Lower lobe of right lung (tissue), 2 donors: Measurements from ENCODE around the gene FN1. TPM values are rescaled to one million over a fixed set of nuclear protein-coding genes. Genes with fewer than 3 reads are reported as not detected.

ENCODE experiments used
- ATAC-seq, 2 donors: fragments of 200-7000 bp; cut with Tn5 transposase; one replicate each; pipeline ENCODE4 v1.9.1; 2020 to 2022; ENCODE audit warnings: mild to moderate bottlenecking in 2 of 2, moderate library complexity in 2 of 2
- DNase-seq: peaks from one replicate; pipeline ENCODE4 v3.0.0-alpha.2; 2020
- H3K27ac ChIP-seq: fragments of 200-600 bp; one replicate; pipeline ENCODE4 v1.8.0; 2022
- H3K27me3 ChIP-seq: fragments of 200-600 bp; one replicate; pipeline ENCODE4 v1.8.0; 2022; ENCODE audit warnings: low read depth
- H3K36me3 ChIP-seq: fragments of 200-600 bp; one replicate; pipeline ENCODE4 v1.8.0; 2022; ENCODE audit warnings: mild to moderate bottlenecking
- H3K4me1 ChIP-seq: fragments of 200-600 bp; one replicate; pipeline ENCODE4 v1.8.0; 2022
- H3K4me3 ChIP-seq: fragments of 200-600 bp; one replicate; pipeline ENCODE4 v1.8.0; 2022; ENCODE audit warnings: mild to moderate bottlenecking
- H3K9me3 ChIP-seq: fragments of 200-600 bp; one replicate; pipeline ENCODE4 v1.8.0; 2022
- intact Hi-C: fragments of 100-400 bp; cut with DNase I; formaldehyde crosslinking; loops from one replicate; pipeline ENCODE4 v1.11.0; 2022
- long read RNA-seq: library from polyadenylated mRNA; unstranded; transcript quantifications from one replicate; pipeline ENCODE4 v2.0.0, GENCODE V29; 2021
- total RNA-seq: library from RNA; stranded (reverse); fragmentation: NEBNext Ultra II Directional; extraction: Animal tissue kit (Norgen Biotek cat#: 25700); gene quantifications from one replicate; pipeline ENCODE4 v1.2.1, GENCODE V29; 2021
- TF ChIP-seq, protein P1 (sequence below): fragments of 200-600 bp; IDR thresholded peaks from one replicate; pipeline ENCODE4 v1.8.0; 2022; ENCODE audit warnings: antibody characterized with exemption, mild to moderate bottlenecking
- donor health status: DM: no; HTN: yes; CAD: no; lungs with severe emphysema.

FN1 gene
- total RNA-seq = 1,248 TPM
- long read RNA-seq, full-length matches to known transcripts = 155 of 607 reads
- long read RNA-seq, partial matches to known transcripts = 410 of 607 reads
- long read RNA-seq, other reads (novel, unspliced or antisense) = 42 of 607 reads

DNA sequence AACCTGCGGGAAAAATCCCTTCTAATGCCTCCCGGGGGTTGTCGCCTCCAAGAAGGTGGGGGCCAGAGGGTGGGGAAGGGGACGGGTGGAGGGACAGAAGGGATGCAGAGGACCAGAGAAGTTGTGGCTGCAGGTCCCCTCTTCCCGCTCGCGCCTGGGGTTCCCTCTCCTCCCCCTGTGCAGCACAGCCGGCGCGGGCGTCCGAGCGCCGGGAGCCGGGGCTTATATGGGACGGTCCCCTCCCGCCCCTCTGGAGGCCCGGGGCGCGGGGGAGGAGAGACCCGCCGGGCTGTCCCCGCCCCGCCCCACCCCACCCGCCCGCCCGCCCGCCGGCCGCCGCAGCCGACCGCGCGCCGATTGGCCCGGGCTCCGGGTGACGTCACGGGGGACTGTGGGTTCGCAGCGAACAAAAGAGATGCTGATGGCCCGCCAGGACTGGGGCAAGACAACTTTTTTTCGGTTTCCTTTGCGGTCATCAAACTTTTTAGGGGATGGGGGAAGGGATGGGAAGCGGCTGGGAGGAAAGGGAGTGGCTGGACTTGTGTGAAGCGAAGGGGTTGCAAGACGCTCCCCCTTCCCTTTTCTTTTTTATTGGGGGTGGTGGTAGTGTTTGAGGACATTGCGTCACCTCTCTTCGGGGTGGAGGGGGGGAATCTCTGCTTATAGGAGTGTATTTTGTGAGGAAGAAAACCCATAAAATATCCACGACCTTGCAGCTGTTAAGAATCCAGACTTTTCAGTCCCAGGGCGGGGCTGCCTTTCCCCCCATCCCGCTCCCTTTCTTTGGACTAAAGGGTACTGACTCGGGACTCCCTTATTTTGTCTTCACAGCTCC lies at the start of gene FN1:
Gene FN1 (minus strand): TSS at position 199 of the 835 bp plus-strand sequence. CDS start 266 bp downstream, outside the sequence.
- ATAC-seq (peak; percentile 94 to 96), DNase-seq (peak; percentile 91)

DNA sequence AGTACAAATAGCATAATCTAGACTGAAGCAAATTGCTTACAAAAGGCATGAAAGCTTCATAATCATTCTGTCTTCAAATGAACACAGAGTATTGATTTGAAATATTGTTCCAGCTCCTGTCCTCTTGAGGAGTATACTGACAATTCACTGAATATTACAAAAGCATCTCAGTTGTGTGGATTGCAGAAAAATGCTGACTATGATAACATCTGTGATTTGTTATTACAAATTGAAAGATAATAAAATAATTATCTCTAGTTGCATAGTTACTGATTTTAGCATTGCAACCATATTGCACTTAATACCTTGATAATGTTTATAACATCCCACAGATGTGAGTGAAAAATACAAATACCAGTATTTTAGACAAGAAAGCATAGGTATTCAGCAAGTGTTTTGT lies 49.2 kb upstream of the FN1 start:
- H3K4me1 ChIP-seq = no peaks in the 10 kb centered on the region
- H3K9me3 ChIP-seq = no peaks in the 10 kb centered on the region
- intact Hi-C loops = no loop called here
- H3K27ac ChIP-seq = no peak overlapping the region
- no peaks in the 10 kb centered on the region for H3K36me3 ChIP-seq
- H3K4me3 ChIP-seq = no peak overlapping the region
- DNase-seq = no peak
- ATAC-seq = no peak
- TF ChIP-seq, protein P1, sequence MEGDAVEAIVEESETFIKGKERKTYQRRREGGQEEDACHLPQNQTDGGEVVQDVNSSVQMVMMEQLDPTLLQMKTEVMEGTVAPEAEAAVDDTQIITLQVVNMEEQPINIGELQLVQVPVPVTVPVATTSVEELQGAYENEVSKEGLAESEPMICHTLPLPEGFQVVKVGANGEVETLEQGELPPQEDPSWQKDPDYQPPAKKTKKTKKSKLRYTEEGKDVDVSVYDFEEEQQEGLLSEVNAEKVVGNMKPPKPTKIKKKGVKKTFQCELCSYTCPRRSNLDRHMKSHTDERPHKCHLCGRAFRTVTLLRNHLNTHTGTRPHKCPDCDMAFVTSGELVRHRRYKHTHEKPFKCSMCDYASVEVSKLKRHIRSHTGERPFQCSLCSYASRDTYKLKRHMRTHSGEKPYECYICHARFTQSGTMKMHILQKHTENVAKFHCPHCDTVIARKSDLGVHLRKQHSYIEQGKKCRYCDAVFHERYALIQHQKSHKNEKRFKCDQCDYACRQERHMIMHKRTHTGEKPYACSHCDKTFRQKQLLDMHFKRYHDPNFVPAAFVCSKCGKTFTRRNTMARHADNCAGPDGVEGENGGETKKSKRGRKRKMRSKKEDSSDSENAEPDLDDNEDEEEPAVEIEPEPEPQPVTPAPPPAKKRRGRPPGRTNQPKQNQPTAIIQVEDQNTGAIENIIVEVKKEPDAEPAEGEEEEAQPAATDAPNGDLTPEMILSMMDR = no peak
- no peaks in the 10 kb centered on the region for H3K27me3 ChIP-seq

More for the DNA sequence above, at the start of gene FN1:
- Histone ChIP-seq H3K27ac (peak within 1 kb of the TSS; percentile 89), H3K4me1 (peaks cover 19% of the 10 kb centered on the region), H3K9me3 (no peaks in the 10 kb centered on the region), H3K36me3 (no peaks in the 10 kb centered on the region), H3K4me3 (peak within 1 kb of the TSS; percentile 63), H3K27me3 (no peaks in the 10 kb centered on the region)
- intact Hi-C loops = no loop called here
- TF ChIP-seq, protein P1 = no peak

DNA sequence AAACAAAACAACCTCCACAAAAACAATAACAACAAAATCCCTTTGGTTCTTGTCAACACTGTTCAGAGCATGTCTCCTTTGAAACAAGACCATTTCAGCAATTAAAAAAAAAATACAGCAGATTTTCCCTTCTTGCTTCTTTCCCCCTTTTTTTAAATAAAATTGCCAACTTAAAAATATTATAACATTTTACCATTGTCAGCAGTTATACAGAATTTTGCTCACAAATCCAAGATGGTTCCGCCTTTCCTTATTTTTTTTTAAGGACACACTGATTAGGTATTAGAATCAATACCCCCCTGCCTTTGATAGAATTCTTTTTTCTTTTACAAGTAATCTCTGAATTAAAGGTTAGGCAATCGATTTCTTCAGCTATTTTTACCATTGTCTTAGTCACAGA lies 48.7 kb upstream of the FN1 start:
- Histone ChIP-seq H3K36me3 (no peaks in the 10 kb centered on the region), H3K4me1 (no peaks in the 10 kb centered on the region), H3K4me3 (no peak overlapping the region), H3K27ac (no peak overlapping the region), H3K9me3 (no peaks in the 10 kb centered on the region), H3K27me3 (no peaks in the 10 kb centered on the region)
- no peak for DNase-seq
- TF ChIP-seq, protein P1 = no peak
- ATAC-seq = no peak
- intact Hi-C loops = no loop called here

DNA sequence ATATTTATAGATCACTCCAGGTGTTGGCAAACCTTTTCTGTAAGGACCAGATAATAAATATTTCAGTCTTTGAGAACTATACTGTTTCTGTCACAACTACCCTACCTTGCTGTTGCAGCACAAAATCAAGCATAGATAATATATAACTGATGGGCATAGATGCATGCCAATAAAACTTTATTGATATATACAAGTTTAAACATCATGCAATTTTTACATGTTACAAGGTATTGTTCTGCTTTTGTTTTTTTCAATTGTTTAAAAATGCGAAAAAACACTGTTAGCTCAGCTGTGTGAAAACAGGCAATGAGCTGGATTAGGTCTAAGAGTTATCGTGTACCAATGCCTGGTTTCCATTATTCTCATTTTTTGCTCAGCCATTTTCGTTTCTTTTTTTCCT lies 47.6 kb upstream of the FN1 start:
- no peaks in the 10 kb centered on the region for H3K4me1 ChIP-seq
- no peak for DNase-seq
- H3K9me3 ChIP-seq = no peaks in the 10 kb centered on the region
- ATAC-seq = no peak
- no peak overlapping the region for H3K27ac ChIP-seq
- no peaks in the 10 kb centered on the region for H3K36me3 ChIP-seq
- intact Hi-C loops = no loop called here
- TF ChIP-seq, protein P1 = no peak
- H3K4me3 ChIP-seq = no peak overlapping the region
- no peaks in the 10 kb centered on the region for H3K27me3 ChIP-seq

DNA sequence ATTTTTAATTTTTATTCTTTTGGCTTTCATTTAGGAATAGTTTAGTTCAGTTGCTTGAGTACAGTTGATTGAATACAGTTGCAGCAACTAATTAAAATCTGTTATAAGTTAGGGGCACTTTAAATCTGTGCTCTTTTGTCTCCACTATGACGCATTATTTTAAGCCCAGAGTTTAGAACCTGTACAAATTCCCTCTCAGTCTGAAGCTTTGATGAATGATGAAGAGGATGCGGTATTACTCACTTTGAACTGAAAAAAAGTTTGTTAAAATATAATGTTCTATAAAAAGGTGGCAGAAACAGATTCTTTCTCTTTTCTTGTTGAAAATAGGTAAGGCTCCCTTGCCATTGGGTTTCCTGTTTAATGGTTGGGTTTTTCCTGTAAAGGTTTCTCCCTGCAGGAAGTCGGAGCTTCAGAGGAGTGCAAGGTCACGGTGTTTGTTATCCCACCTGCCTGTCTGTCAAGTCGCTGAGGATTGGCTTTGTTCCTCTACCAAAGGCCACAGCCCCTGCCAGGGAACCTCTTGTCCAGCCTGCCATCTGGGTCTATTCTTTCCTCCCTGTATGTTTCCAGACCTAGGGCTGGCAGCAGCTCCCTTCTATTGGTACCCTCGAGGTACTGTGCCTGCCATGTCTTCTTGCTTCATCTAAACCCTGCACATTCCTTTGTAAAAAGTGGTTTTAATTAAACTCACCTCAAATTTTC lies 43.8 kb upstream of the FN1 start:
- Histone ChIP-seq H3K9me3 (no peaks in the 10 kb centered on the region), H3K36me3 (no peaks in the 10 kb centered on the region), H3K27me3 (no peaks in the 10 kb centered on the region), H3K4me3 (no peak overlapping the region), H3K4me1 (no peaks in the 10 kb centered on the region), H3K27ac (no peak overlapping the region)
- TF ChIP-seq, protein P1 = no peak
- intact Hi-C loops = no loop called here
- no peak for ATAC-seq
- DNase-seq = no peak
